ENCODE results near the gene ENAH.
"Not testable (repeated sequence)": the region's sequence is repeated elsewhere in the genome, so short reads cannot be mapped to it uniquely, and the experiment has no call there.

Gene ENAH

DNA sequence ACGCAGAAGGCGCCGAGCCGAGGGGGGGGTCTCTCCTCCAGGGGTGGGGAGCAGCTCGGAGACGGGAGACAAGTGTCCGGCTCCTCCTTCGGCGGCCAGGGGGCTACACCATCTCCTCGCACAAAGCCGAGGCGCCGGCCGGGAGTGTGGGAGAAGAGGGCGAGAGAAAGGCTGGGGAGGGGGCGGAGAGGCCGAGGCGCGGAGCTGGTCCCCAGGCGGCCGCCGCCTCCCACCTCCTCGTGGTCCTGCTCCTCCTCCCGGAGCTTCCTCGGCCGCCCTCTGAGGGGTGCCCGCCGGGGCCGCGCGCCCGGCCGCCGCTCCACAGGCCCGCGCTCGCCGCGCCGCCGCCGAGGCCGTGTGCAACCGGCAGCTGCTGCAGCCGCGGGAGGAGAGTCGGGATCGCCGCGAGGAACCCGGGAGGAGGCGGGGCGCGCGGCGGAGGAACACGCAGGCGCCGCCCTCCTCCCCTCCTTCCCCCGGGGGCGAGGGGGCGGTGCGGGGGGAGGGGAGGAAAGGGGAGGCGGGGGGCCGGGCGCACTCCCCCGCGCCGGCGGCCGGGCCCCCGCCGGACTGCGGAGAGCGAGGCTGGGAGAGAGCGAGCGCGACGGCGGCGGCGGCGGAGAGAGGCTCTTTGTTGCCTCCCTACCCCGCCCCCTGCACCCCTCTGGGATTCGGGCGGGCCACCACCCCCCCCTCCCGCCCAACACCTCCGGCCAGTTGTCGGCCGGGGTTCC is at the start of gene ENAH:
Gene ENAH (minus strand): TSS at position 395 of the 734 bp plus-strand sequence. CDS start 433 bp downstream, outside the sequence.
- no peak for DNase-seq (ENCODE audit: low read depth, low spot score)

GRCh38 chr1:225700889-225701465 is 48.1 kb upstream of the ENAH start:
- no peak for DNase-seq (ENCODE audit: low read depth, low spot score)

GRCh38 chr1:225700164-225700821 is 47.4 kb upstream of the ENAH start:
- DNase-seq (ENCODE audit: low read depth, low spot score): no peak

GRCh38 chr1:225699336-225699735 is 46.4 kb upstream of the ENAH start:
- no peak for DNase-seq (ENCODE audit: low read depth, low spot score)

DNA sequence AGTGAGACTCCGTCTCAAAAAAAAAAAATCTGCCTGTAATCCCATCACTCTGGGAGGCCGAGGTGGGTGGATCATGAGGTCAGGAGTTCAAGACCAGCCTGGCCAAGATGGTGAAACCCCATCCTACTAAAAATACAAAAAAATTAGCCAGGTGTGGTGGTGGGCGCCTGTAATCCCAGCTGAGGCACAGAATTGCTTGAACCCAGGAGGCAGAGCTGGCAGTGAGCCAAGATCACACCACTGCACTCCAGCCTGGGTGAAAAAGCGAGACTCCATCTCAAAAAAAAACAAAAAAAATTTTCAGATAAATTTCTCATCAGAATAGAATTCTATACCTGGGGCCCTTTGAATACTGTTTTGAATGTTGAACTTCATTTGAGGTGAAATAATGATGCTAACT is 45.3 kb upstream of the ENAH start:
- not testable (repeated sequence) for DNase-seq (ENCODE audit: low read depth, low spot score)

DNA sequence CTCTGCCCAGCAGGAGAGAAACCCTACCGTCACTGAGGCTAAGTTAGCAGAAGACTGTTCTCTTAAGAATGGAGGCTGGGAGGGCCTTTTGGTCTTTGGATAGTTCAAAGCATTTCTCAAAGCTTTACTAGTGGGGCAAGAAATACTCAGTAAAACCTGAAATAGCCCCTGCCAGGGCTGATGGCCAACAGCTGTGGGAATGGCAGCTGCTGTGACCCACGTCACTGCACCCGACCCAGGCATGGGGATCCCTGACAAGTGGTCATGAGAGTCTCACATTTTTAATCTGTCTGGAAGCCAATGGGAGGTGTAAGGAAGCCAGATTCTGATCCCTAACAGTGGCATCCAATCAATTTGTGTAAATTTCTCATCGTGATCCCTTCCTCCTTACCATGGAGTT is 44.5 kb upstream of the ENAH start:
- DNase-seq (ENCODE audit: low read depth, low spot score): no peak

GRCh38 chr1:225695578-225696337 is 42.8 kb upstream of the ENAH start:
- no peak for DNase-seq (ENCODE audit: low read depth, low spot score)

DNA sequence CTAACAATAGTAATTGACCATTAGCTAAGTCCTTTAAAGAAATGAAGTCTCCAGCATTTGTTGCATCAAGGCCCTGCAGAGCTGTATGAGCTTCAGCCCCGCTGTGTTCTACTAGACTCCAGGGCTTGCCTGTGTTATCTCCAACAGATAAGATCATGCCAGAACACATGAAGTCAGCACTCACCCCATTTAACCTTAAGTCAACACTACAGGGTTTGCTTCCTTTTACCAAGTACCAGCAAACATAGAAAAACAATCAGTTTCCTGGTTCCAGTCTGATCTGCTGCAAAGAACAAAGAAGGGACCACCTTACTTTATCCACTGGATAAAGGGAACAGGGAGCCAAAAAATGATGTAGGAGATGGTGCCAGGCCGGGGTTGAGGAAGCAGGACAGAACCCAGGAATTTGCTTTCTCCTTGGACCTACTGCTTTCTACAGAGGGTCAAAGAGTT is 41.3 kb upstream of the ENAH start:
- no peak for DNase-seq (ENCODE audit: low read depth, low spot score)

DNA sequence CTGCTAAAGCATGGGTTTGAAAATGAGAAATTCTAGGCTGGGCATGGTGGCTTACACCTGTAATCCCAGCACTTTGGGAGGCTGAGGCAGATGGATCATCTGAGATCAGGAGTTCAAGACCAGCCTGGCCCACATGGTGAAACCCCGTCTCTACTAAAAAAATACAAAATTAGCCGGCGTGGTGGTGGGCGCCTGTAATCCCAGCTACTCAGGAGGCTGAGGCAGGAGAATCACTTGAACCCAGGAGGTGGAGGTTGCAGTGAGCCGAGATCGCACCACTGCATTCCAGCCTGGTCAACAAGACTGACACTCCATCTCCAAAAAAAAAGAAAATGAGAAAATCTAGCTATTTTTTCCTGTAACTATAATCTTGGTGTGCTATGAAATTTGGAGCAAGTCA is 40.8 kb upstream of the ENAH start:
- not testable (repeated sequence) for DNase-seq (ENCODE audit: low read depth, low spot score)

GRCh38 chr1:225693085-225693696 is 40.3 kb upstream of the ENAH start:
- DNase-seq (ENCODE audit: low read depth, low spot score): no peak

- no peak for DNase-seq (ENCODE audit: low read depth, low spot score)
Measured at GRCh38 chr1:225692517-225692879, 39.6 kb upstream of the ENAH start.

GRCh38 chr1:225691861-225692516 is 39.1 kb upstream of the ENAH start:
- no peak for DNase-seq (ENCODE audit: low read depth, low spot score)

GRCh38 chr1:225691377-225691776 is 38.5 kb upstream of the ENAH start:
- DNase-seq (ENCODE audit: low read depth, low spot score): no peak

GRCh38 chr1:225689882-225690459 is 37.0 kb upstream of the ENAH start:
- DNase-seq (ENCODE audit: low read depth, low spot score): no peak

- DNase-seq (ENCODE audit: low read depth, low spot score): no peak
Measured at GRCh38 chr1:225688345-225688744, 35.4 kb upstream of the ENAH start.

DNA sequence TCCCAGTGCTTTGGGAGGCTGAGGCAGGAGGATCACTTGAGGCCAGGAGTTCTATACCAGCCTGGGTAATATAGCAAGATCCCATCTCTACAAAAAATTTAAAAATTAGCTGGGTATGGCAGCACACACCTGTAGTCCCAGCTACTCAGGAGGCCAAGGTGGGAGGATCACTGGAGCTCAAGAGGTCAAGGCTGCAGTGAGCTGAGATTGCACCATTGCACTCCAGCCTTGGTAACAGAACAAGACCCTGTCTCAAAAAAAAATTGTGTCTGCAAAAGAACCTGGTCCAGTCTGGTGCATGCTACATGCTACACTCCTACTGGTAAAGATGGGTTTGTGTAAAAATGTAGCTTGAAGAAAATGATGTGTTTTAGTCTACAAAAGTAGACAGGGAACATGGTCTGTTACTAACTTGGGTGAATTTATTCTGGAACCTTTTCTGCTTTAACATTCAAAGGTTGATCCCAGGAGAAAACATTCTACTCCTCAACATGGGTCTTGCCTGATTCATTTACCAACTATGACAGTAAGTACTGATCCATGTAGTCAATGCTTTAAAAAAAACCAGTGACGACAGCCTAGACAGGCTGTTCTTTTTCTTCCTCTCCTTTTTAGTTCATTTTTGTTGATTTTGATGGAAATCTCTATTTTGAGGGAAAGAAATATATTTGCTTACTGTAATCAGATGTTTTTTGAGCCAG is 32.7 kb upstream of the ENAH start:
- DNase-seq (ENCODE audit: low read depth, low spot score): no peak

- DNase-seq (ENCODE audit: low read depth, low spot score): no peak
Measured at GRCh38 chr1:225684741-225685140, 31.8 kb upstream of the ENAH start.

- no peak for DNase-seq (ENCODE audit: low read depth, low spot score)
Measured at GRCh38 chr1:225681231-225681630, 28.3 kb upstream of the ENAH start.

DNA sequence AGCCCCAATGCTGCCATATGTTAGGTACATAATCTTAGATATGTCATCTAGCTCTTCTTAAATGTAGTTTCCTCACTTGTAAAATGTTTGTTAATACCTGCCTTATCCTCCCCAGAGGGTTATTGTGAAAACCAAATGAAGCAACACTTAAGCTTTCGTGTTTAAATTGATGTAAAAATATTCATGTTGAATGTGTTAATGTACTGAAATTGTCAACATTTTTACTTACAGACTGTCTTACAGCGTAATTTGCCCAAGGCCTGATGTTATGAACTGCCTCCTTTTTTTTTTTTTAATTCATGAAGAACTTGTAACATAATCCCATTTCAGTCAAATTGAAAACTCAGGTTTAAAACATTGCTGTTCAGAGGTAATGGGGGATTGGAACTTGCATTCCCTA is 25.6 kb upstream of the ENAH start:
- no peak for DNase-seq (ENCODE audit: low read depth, low spot score)

All from activated CD4-positive, CD25-positive, alpha-beta regulatory T cell treated with anti-CD3 and anti-CD28 coated beads, Interleukin-2, amount 50 U/mL, for 16 hours (primary cell).